ENCODE data around the gene GTF3C5.

The GTF3C5 gene

DNA sequence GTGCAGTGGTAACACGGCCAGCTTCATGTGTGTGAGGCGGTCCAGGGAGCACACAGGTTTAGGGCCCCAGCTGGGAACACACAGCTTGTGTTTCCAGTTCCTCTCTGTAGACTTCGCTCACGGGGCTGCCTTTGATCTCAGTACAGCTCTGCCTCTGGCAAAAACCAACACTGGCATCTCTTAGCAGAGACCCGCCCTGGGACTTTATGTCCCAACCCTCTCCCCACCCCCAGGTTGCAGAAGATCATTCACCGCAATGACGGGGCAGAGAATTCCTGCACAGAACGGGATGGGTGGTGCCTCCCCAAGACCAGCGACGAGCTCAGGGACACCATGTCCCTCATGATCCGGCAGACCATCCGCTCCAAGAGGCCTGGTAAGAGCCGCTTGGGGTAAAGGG lies 25.7 kb downstream of the GTF3C5 start:
- H3K4me3 ChIP-seq (ENCODE audit: control insufficient read depth, low read depth, low read length): no peak overlapping the region
- TF ChIP-seq, protein P1, sequence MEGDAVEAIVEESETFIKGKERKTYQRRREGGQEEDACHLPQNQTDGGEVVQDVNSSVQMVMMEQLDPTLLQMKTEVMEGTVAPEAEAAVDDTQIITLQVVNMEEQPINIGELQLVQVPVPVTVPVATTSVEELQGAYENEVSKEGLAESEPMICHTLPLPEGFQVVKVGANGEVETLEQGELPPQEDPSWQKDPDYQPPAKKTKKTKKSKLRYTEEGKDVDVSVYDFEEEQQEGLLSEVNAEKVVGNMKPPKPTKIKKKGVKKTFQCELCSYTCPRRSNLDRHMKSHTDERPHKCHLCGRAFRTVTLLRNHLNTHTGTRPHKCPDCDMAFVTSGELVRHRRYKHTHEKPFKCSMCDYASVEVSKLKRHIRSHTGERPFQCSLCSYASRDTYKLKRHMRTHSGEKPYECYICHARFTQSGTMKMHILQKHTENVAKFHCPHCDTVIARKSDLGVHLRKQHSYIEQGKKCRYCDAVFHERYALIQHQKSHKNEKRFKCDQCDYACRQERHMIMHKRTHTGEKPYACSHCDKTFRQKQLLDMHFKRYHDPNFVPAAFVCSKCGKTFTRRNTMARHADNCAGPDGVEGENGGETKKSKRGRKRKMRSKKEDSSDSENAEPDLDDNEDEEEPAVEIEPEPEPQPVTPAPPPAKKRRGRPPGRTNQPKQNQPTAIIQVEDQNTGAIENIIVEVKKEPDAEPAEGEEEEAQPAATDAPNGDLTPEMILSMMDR (conservative IDR thresholded peaks at IDR 0.05; ENCODE audit: control insufficient read depth, insufficient read depth, low read depth, low read length): no peak
- DNase-seq (ENCODE audit: low read depth): no peak

DNA sequence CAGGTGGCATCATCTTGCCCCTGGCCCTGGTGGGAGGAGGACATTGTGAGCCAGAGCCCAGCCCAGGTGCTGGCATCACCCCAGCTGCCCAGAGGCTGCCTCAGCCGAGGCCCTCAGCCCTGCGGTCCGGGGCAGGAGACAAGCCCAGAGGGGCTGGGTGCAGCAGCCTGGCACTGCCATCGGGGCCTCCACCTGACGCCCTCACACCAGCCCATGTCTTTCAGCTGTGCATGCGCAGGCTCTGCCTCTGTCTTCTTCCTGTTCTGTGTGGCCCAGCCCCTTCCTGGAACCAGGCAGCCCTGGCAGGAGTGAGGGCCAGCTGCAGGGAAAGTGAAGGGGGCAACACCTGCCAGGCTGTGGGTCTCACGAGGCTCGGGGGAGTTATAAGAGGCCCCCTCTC lies 26.2 kb downstream of the GTF3C5 start:
- no peak overlapping the region for H3K4me3 ChIP-seq (ENCODE audit: control insufficient read depth, low read depth, low read length)
- TF ChIP-seq, protein P1 (conservative IDR thresholded peaks at IDR 0.05; ENCODE audit: control insufficient read depth, insufficient read depth, low read depth, low read length): no peak
- no peak for DNase-seq (ENCODE audit: low read depth)

- H3K4me3 ChIP-seq (ENCODE audit: control insufficient read depth, low read depth, low read length): no peak overlapping the region
- no peak for DNase-seq (ENCODE audit: low read depth)
- TF ChIP-seq, protein P1 (conservative IDR thresholded peaks at IDR 0.05; ENCODE audit: control insufficient read depth, insufficient read depth, low read depth, low read length): no peak
These were observed 26.8 kb downstream of the GTF3C5 start for GRCh38 chr9:133057553-133057952.

GRCh38 chr9:133058071-133058470 lies 27.3 kb downstream of the GTF3C5 start:
- no peak overlapping the region for H3K4me3 ChIP-seq (ENCODE audit: control insufficient read depth, low read depth, low read length)
- TF ChIP-seq, protein P1 (conservative IDR thresholded peaks at IDR 0.05; ENCODE audit: control insufficient read depth, insufficient read depth, low read depth, low read length): no peak
- DNase-seq (ENCODE audit: low read depth): no peak

- TF ChIP-seq, protein P1 (conservative IDR thresholded peaks at IDR 0.05; ENCODE audit: control insufficient read depth, insufficient read depth, low read depth, low read length): no peak
- DNase-seq (ENCODE audit: low read depth): no peak
- no peak overlapping the region for H3K4me3 ChIP-seq (ENCODE audit: control insufficient read depth, low read depth, low read length)
These were observed 27.9 kb downstream of the GTF3C5 start for GRCh38 chr9:133058550-133059320.

- DNase-seq (ENCODE audit: low read depth): no peak
- TF ChIP-seq, protein P1 (conservative IDR thresholded peaks at IDR 0.05; ENCODE audit: control insufficient read depth, insufficient read depth, low read depth, low read length): no peak
- no peak overlapping the region for H3K4me3 ChIP-seq (ENCODE audit: control insufficient read depth, low read depth, low read length)
These were observed 28.8 kb downstream of the GTF3C5 start for GRCh38 chr9:133059623-133060022.
